Stimulated activated CD4-positive, alpha-beta T cell treated with anti-CD3 and anti-CD28 coated beads, Interleukin-2, amount 100 ng/mL, for 48 hours (primary cell): ENCODE measurements around the gene GLYATL1.

Source experiments
- DNase-seq, 2 donors: peaks; one replicate each; pipeline ENCODE4 v3.0.0-alpha.2; 2020

The GLYATL1 gene

GRCh38 chr11:58927393-58928106 is 11.7 kb upstream of the GLYATL1 start:
- no peak for DNase-seq

GRCh38 chr11:58928107-58928499 is 11.2 kb upstream of the GLYATL1 start:
- DNase-seq, result no peak

- DNase-seq, result no peak
Observed at GRCh38 chr11:58928691-58929090, 10.6 kb upstream of the GLYATL1 start.

- DNase-seq, result no peak
Observed at GRCh38 chr11:58930926-58931325, 8.4 kb upstream of the GLYATL1 start.

GRCh38 chr11:58933661-58934060 is 5.6 kb upstream of the GLYATL1 start:
- DNase-seq, result no peak

- DNase-seq, result no peak
Observed at GRCh38 chr11:58934945-58935513, 4.3 kb upstream of the GLYATL1 start.

- DNase-seq, result no peak
Observed at GRCh38 chr11:58938398-58938797, 890 bp upstream of the GLYATL1 start.

- no peak for DNase-seq
Observed at GRCh38 chr11:58940028-58940427, 740 bp downstream of the GLYATL1 start.

GRCh38 chr11:58941838-58942237 is 2.5 kb downstream of the GLYATL1 start:
- DNase-seq, result no peak

GRCh38 chr11:58945663-58946062 is 6.4 kb downstream of the GLYATL1 start:
- no peak for DNase-seq

- DNase-seq, result no peak
Observed at GRCh38 chr11:58949184-58949583, 9.9 kb downstream of the GLYATL1 start.

GRCh38 chr11:58957922-58958321 is 18.6 kb downstream of the GLYATL1 start:
- no peak for DNase-seq

GRCh38 chr11:58958500-58958899 is 19.2 kb downstream of the GLYATL1 start:
- peak; percentile 28 to 29 for DNase-seq

- no peak for DNase-seq
Observed at GRCh38 chr11:58963551-58964104, 24.3 kb downstream of the GLYATL1 start.

- no peak for DNase-seq
Observed at GRCh38 chr11:58965246-58965985, 26.1 kb downstream of the GLYATL1 start.

- no peak for DNase-seq
Observed at GRCh38 chr11:58968251-58968711, 29.0 kb downstream of the GLYATL1 start.

GRCh38 chr11:58977470-58977869 is 38.2 kb downstream of the GLYATL1 start:
- DNase-seq, result no peak

GRCh38 chr11:58979222-58979621 is 39.9 kb downstream of the GLYATL1 start:
- no peak for DNase-seq

GRCh38 chr11:58980159-58980843 is 41.0 kb downstream of the GLYATL1 start:
- no peak for DNase-seq

GRCh38 chr11:58992489-58992888 is 53.2 kb downstream of the GLYATL1 start:
- DNase-seq, result no peak

- no peak for DNase-seq
Observed at GRCh38 chr11:58994171-58994570, 54.9 kb downstream of the GLYATL1 start.

GRCh38 chr11:58998480-58999290 is 59.4 kb downstream of the GLYATL1 start:
- DNase-seq, result no peak
